Brain microvascular endothelial cell (primary cell): ENCODE results near the gene NMU.
"Not testable (repeated sequence)": the region's sequence is repeated elsewhere in the genome, so short reads cannot be mapped to it uniquely, and the experiment has no call there.

ENCODE experiments used
- DNase-seq: peaks from one replicate; pipeline ENCODE4 v3.0.0-alpha.2; 2020
- H3K27ac ChIP-seq: fragments of 250-450 bp; sonication (Bioruptor Pico); 2 replicates; pipeline ENCODE4 v1.5.1; 2020; ENCODE audit warnings: mild to moderate bottlenecking, moderate library complexity
- H3K27me3 ChIP-seq: fragments of 250-450 bp; sonication (Bioruptor Pico); replicated peaks from 2 replicates; pipeline ENCODE4 v1.5.1; 2020; ENCODE audit warnings: mild to moderate bottlenecking
- H3K36me3 ChIP-seq: fragments of 250-450 bp; sonication (Bioruptor Pico); replicated peaks from 2 replicates; pipeline ENCODE4 v1.5.1; 2020; ENCODE audit warnings: mild to moderate bottlenecking
- H3K4me3 ChIP-seq: 2 replicates; pipeline ENCODE4 v1.5.1; 2011; ENCODE audit warnings: low read depth, mild to moderate bottlenecking, control low read depth, low read length, moderate library complexity
- CTCF ChIP-seq: IDR thresholded peaks from 2 replicates; pipeline ENCODE4 v1.5.1; 2011; ENCODE audit warnings: low read depth, mild to moderate bottlenecking, moderate library complexity, low read length, control low read depth, inconsistent platforms; ENCODE audit errors: missing control alignments
- in situ Hi-C: cut with HindIII; loops from 2 replicates; pipeline ENCODE4 v1.10.0; 2017; ENCODE audit warnings: low sequenced_read_pairs, low pct_ligation_motif_present

The NMU gene

GRCh38 chr4:55635282-55635681, 816 bp downstream of the NMU start:
- in situ Hi-C loops = no loop called here
- DNase-seq = no peak
- no peak for TF ChIP-seq CTCF
- Histone ChIP-seq H3K36me3 (no peaks in the 10 kb centered on the region), H3K4me3 (no peak overlapping the region), H3K27ac (no peak overlapping the region), H3K27me3 (peaks cover 4% of the 10 kb centered on the region)

DNA sequence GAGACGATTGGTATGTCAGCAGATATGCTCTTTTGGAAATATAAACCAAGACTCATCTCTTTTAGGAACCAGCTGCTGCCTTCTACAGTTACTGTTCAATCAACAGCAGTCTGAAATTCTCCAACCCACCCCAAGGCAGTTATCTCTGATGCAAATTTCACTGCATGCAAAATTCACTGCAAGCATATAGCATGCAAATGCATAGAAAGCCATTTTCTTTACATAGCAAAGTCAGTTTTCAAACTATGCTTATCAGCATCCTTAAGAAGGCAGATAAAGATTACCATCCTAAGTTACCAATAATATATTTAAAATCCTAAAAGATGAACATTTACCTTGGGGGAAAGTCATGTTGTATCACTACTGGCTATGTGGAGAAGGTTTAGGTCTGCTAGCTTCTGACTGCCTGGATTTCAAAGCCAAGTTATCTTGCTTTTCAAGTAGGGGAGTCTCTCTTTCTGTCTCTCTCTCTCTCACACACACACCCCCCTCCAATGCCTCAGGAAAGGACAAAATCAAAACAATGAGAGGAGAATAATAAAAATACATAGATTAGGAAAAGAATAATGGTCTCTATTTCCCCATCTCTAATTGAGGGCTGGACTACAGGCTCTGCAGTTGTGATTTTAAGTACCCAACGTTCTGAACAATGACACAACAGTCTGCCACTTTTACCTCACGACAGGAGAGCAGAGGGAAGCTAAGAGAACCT, 1.5 kb downstream of the NMU start:
- no peak for TF ChIP-seq CTCF
- no peak for DNase-seq
- no peak overlapping the region for H3K4me3 ChIP-seq
- peaks cover 4% of the 10 kb centered on the region for H3K27me3 ChIP-seq
- H3K27ac ChIP-seq = no peak overlapping the region
- in situ Hi-C loops = no loop called here
- H3K36me3 ChIP-seq = no peaks in the 10 kb centered on the region

DNA sequence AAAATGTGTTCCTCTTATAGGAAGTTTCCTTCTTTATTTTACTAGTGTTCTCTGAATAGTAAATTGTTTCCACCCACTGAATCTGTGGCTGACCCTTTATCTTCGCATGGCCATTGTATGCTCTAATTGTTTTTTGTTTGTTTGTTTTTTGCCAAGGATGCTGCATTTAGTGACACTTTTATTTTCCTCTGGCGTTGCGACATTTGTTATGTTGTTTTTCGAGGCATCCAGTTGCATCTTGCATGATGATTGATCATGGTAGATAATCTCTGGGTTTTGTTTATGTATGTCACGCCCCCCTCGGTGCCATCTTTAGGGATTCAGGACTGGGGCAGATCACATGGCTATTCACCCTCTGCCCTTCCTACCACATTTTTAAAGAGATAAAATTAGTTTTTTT, 2.2 kb downstream of the NMU start:
- no peak for DNase-seq
- Histone ChIP-seq H3K36me3 (no peaks in the 10 kb centered on the region), H3K4me3 (no peak overlapping the region), H3K27ac (no peak overlapping the region), H3K27me3 (peaks cover 4% of the 10 kb centered on the region)
- in situ Hi-C loops = no loop called here
- no peak for TF ChIP-seq CTCF

- Histone ChIP-seq H3K27ac (no peak overlapping the region), H3K36me3 (no peaks in the 10 kb centered on the region), H3K27me3 (no peaks in the 10 kb centered on the region), H3K4me3 (no peak overlapping the region)
- in situ Hi-C loops = no loop called here
- DNase-seq = no peak
- no peak for TF ChIP-seq CTCF
These were observed 10.3 kb downstream of the NMU start for GRCh38 chr4:55625835-55626234.

DNA sequence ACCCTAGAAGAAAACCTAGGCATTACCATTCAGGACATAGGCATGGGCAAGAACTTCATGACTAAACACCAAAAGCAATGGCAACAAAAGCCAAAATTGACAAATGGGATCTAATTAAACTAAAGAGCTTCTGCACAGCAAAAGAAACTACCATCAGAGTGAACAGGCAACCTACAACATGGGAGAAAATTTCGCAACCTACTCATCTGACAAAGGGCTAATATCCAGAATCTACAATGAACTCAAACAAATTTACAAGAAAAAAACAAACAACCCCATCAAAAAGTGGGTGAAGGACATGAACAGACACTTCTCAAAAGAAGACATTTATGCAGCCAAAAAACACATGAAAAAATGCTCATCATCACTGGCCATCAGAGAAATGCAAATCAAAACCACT, 12.0 kb downstream of the NMU start:
- H3K27me3 ChIP-seq, H3K27ac ChIP-seq, H3K4me3 ChIP-seq, in situ Hi-C loops, DNase-seq, H3K36me3 ChIP-seq: not testable (repeated sequence)

DNA sequence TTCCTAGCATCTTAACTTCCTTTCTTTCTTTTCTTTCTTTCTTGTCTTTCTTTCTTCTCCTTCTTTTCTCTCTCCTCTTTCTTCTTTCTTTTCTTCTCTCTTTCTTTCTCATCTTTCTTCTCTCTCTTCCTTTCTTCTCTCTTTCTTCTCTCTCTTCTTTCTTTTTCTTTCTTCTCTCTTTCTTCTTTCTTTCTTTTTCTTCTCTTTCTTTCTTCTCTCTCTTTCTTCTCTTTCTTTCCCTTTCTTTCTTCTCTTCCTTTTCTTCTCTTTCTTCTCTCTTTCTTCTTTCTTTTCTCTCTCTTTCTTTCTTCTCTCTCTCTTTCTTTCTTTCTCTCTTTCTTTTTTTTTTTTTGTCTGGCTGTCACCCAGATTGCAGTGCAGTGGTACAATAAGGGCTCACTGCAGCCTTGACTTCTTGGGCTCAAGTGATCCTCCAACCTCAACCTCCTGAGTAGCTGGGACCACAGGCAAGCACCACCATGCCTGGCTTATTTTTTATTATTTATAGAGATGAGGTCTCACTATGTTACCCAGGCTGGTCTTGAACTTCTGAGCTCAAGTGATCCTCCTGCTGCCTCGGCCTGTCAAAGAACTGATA, 17.5 kb downstream of the NMU start:
- TF ChIP-seq CTCF = no peak
- Histone ChIP-seq H3K36me3 (no peaks in the 10 kb centered on the region), H3K4me3 (no peak overlapping the region), H3K27me3 (no peaks in the 10 kb centered on the region), H3K27ac (no peak overlapping the region)
- in situ Hi-C loops = no loop called here
- DNase-seq = no peak
